Uterus (tissue), 4 donors: ENCODE measurements around the gene ADAM33. TPM values are rescaled to one million over a fixed set of nuclear protein-coding genes. Genes with fewer than 3 reads are reported as not detected.

ENCODE experiments used
- DNase-seq, 2 donors: peaks; one replicate each; pipeline ENCODE4 v3.0.0-alpha.2; 2019 to 2020
- H3K27ac ChIP-seq, 2 donors: fragments of 200-600 bp; sonication (generic); 1 replicate in 1 of 2; 2 replicates in 1 of 2; pipeline ENCODE4 v1.5.1; 2016 to 2018
- H3K27me3 ChIP-seq, 2 donors: fragments of 200-600 bp; sonication (generic); one replicate each; pipeline ENCODE4 v1.5.1; 2018 to 2019; ENCODE audit warnings: control low read depth in 1 of 2
- H3K36me3 ChIP-seq, 2 donors: fragments of 200-600 bp; sonication (generic); one replicate each; pipeline ENCODE4 v1.5.1; 2019; ENCODE audit warnings: control low read depth in 1 of 2
- H3K4me1 ChIP-seq, 2 donors: fragments of 200-600 bp; sonication (generic); one replicate each; pipeline ENCODE4 v1.5.1; 2018 to 2019; ENCODE audit warnings: control low read depth in 1 of 2
- H3K4me3 ChIP-seq, 2 donors: fragments of 200-600 bp; sonication (generic); 1 replicate in 1 of 2; 2 replicates in 1 of 2; pipeline ENCODE4 v1.5.1; 2018 to 2019; ENCODE audit warnings: mild to moderate bottlenecking in 1 of 2
- H3K9me3 ChIP-seq, 2 donors: fragments of 200-600 bp; sonication (generic); one replicate each; pipeline ENCODE4 v1.5.1; 2019; ENCODE audit warnings: control low read depth in 1 of 2
- CTCF ChIP-seq, 4 experiments: fragments of 200-600 bp in 2 of 4; fragments of 450-650 bp in 2 of 4; sonication (generic) in 2 of 4; IDR thresholded peaks; one replicate each; pipeline ENCODE4 v1.5.1; 2016 to 2019; ENCODE audit warnings: antibody characterized with exemption in 4 of 4, mild to moderate bottlenecking in 2 of 4, moderate library complexity in 1 of 4
- POLR2A ChIP-seq, 2 donors: fragments of 450-650 bp; IDR thresholded peaks; one replicate each; pipeline ENCODE4 v1.6.1; 2016; ENCODE audit warnings: antibody characterized with exemption in 2 of 2, mild to moderate bottlenecking in 1 of 2, moderate library complexity in 1 of 2
- intact Hi-C: fragments of 100-400 bp; cut with DNase I; formaldehyde crosslinking; loops from one replicate; pipeline ENCODE4 v1.15.1; 2023; ENCODE audit warnings: low total_unique reads
- total RNA-seq, 4 donors: library from RNA; depleted of rRNA in 3 of 4; stranded (reverse); fragments of >200 nt in 3 of 4; gene quantifications; one replicate each; pipeline versions ENCODE4 v1.1.0 to v1.2.4, GENCODE V29; 2014 to 2023
- donor health status: DM: yes; HTN: yes; CAD: no.

Gene ADAM33
- total RNA-seq, 4 donors from 2014 or later: 66.5 to 215 (median 128) TPM

- peaks cover 8 to 11% of the 10 kb centered on the region in 2 donors for H3K4me1 ChIP-seq
- no peaks in the 10 kb centered on the region for H3K27me3 ChIP-seq
- no peak for DNase-seq
- H3K9me3 ChIP-seq: no peaks in the 10 kb centered on the region
- intact Hi-C loops: no loop called here
- no peak for TF ChIP-seq CTCF (IDR thresholded peaks at IDR 0.05)
- no peak for TF ChIP-seq POLR2A (IDR thresholded peaks at IDR 0.05)
- H3K36me3 ChIP-seq: no peaks in the 10 kb centered on the region
- H3K27ac ChIP-seq: no peak overlapping the region
- H3K4me3 ChIP-seq: no peak overlapping the region
Observed at GRCh38 chr20:3672547-3673171, 9.2 kb downstream of the ADAM33 start.

- H3K27ac ChIP-seq: no peak overlapping the region
- DNase-seq: no peak
- peaks cover 2 to 7% of the 10 kb centered on the region in 2 donors for H3K4me1 ChIP-seq
- H3K9me3 ChIP-seq: no peaks in the 10 kb centered on the region
- no peak overlapping the region for H3K4me3 ChIP-seq
- intact Hi-C loops: no loop called here
- no peaks in the 10 kb centered on the region for H3K36me3 ChIP-seq
- TF ChIP-seq CTCF (IDR thresholded peaks at IDR 0.05): no peak
- TF ChIP-seq POLR2A (IDR thresholded peaks at IDR 0.05): no peak
- no peaks in the 10 kb centered on the region for H3K27me3 ChIP-seq
Observed at GRCh38 chr20:3671986-3672546, 9.7 kb downstream of the ADAM33 start.

GRCh38 chr20:3670945-3671344 lies 10.9 kb downstream of the ADAM33 start:
- Histone ChIP-seq H3K36me3 (no peaks in the 10 kb centered on the region), H3K9me3 (no peaks in the 10 kb centered on the region), H3K4me1 (peaks cover 0 to 2% of the 10 kb centered on the region in 2 donors), H3K27ac (no peak overlapping the region), H3K27me3 (no peaks in the 10 kb centered on the region), H3K4me3 (no peak overlapping the region)
- TF ChIP-seq CTCF (IDR thresholded peaks at IDR 0.05) (no peak), POLR2A (IDR thresholded peaks at IDR 0.05) (no peak)
- no peak for DNase-seq
- intact Hi-C loops: no loop called here

GRCh38 chr20:3670511-3670910 lies 11.3 kb downstream of the ADAM33 start:
- Histone ChIP-seq H3K4me3 (no peak overlapping the region), H3K9me3 (no peaks in the 10 kb centered on the region), H3K4me1 (peaks cover 0 to 2% of the 10 kb centered on the region in 2 donors), H3K27me3 (no peaks in the 10 kb centered on the region), H3K36me3 (no peaks in the 10 kb centered on the region), H3K27ac (no peak overlapping the region)
- DNase-seq: no peak
- intact Hi-C loops: no loop called here
- TF ChIP-seq CTCF (IDR thresholded peaks at IDR 0.05) (no peak), POLR2A (IDR thresholded peaks at IDR 0.05) (no peak)

GRCh38 chr20:3669710-3670367 lies 12.0 kb downstream of the ADAM33 start:
- intact Hi-C loops: no loop called here
- Histone ChIP-seq H3K27me3 (no peaks in the 10 kb centered on the region), H3K9me3 (no peaks in the 10 kb centered on the region), H3K36me3 (no peaks in the 10 kb centered on the region), H3K27ac (no peak overlapping the region), H3K4me3 (no peak overlapping the region), H3K4me1 (peaks cover 0 to 2% of the 10 kb centered on the region in 2 donors)
- DNase-seq: no peak
- TF ChIP-seq POLR2A (IDR thresholded peaks at IDR 0.05) (no peak), CTCF (IDR thresholded peaks at IDR 0.05) (no peak)
